Hindlimb muscle (tissue), 1 donor: Measurements from ENCODE around the gene VAV1. TPM values are rescaled to one million over a fixed set of nuclear protein-coding genes. Genes with fewer than 3 reads are reported as not detected.
"Not testable (repeated sequence)": the region's sequence is repeated elsewhere in the genome, so short reads cannot be mapped to it uniquely, and the experiment has no call there.

Source experiments
- DNase-seq: peaks from one replicate; pipeline ENCODE4 v3.0.0-alpha.2; 2013
- polyA plus RNA-seq: library from polyadenylated mRNA; unstranded; fragments of 120-200 nt; gene quantifications from one replicate; pipeline ENCODE4 v1.2.1, GENCODE V29; 2013; ENCODE audit not compliant: insufficient read length

Gene VAV1
- polyA plus RNA-seq, 1 donor, result 3.1 TPM

DNA sequence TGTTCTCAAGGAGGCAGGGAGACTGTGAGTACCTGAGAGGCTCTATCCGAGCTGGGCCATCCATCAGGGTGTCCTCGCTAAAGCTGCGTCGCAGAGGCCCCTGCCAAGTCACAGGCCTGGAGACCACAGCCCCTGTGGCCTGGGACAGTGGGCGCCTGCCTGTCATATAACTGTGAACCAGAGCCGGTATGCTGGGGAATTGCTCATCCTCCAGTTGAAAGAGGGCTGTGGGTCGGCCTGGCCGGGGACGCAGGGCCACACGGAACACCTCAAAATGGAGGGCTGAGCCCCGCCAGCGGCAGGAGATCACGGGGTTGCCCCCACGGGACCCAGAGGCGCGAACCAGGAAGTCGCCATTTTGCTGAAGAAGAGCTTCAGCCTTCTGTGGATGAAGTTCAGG lies 11.9 kb upstream of the VAV1 start:
- no peak for DNase-seq

- no peak for DNase-seq
Measured at GRCh38 chr19:6761053-6761676, 11.3 kb upstream of the VAV1 start.

- not testable (repeated sequence) for DNase-seq
Measured at GRCh38 chr19:6762253-6762797, 10.2 kb upstream of the VAV1 start.

DNA sequence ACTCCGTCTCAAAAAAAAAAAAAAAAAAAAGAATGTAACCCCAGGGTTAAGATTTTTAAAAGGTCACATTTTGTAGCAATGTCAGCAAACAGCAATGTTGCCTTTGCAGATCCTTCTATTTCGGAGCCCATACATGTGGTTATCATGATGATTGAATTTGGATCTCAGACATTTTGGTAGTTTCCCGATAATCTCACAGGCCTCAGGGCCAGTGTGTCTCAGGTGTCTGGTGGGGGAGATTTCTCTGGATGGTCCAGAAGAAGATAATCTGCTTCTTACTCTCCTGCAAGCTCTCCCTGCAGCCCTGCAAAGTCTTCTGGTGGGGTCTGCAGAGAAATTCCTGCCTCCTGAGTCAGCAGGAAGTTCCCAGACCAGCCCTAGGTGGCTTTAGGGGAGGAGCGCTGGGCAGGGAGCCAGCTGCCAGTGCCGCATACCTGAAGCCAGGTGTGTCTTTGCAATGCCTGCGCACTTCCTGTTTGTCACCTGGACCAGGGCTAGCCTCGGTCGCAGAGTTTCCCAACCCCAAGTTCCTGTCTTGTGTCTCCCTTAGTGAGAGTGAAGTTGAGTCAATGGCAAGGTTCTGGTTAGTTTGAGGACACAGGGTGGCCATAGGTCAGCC lies 6.7 kb upstream of the VAV1 start:
- no peak for DNase-seq

GRCh38 chr19:6766357-6767080 lies 6.0 kb upstream of the VAV1 start:
- DNase-seq, result no peak

DNA sequence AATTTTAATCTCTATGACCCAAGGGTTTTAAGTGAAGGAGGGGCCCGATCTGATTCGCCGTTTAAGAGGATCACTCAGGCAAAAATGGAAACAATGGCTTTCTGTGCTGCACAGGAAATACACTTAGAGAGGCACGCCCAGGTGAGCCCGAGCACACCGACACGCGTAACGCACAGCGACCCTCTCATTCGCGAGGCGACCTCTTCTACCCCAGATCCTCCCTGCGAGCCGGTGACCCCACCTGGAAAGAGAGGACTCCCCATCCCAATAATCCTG lies 5.5 kb upstream of the VAV1 start:
- no peak for DNase-seq

- no peak for DNase-seq
Measured at GRCh38 chr19:6767357-6768235, 4.9 kb upstream of the VAV1 start, which contains the start of gene SH2D3A. SH2D3A (minus strand) TSS chr19:6767435; CDS start chr19:6763748, 3,687 bp downstream.

DNA sequence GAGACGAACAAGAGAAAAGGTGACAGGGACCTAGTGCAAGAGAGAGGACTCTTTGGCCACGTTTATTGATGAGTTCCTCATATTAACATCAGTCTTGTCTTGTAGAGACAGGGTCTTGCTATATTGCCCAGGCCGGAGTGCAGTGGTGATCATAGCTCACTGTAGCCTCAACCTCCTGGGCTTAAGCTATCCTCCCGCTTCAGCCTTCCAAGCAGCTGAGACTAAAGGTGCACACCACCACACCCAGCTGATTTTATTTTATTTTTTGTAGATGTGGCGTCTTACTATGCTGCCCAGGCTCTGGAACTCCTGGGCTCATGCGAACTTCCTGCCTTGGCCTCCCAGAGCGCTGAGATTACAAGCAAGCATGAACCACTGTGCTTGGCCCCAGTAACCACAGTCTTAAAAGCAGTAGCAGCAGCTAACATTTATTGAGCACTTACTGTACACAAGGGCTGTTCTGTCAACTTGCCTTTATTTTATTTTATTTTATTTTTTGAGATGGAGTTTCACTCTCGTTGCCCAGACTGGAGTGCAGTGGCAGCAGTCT lies 4.2 kb upstream of the VAV1 start:
- DNase-seq, result no peak

- no peak for DNase-seq
Measured at GRCh38 chr19:6769006-6769619, 3.4 kb upstream of the VAV1 start.

DNA sequence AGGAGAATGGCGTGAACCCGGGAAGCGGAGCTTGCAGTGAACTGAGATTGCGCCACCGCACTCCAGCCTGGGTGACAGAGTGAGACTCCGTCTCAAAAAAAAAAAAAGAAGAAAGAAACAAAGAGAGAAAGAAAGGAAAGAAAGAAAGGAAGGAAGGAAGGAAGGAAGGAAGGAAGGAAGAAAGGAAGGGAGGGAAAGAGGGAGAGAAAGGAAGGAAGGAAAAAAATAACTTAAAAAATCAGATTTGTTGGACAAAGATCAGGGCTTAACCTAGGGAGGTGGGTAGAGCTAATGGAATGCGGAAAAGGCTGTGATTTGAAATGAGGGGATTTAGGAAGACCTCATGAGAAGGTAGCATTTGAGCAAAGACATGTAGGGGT lies 870 bp upstream of the VAV1 start:
- DNase-seq, result not testable (repeated sequence)

GRCh38 chr19:6772866-6773322 lies 386 bp downstream of the VAV1 start:
- no peak for DNase-seq

GRCh38 chr19:6773323-6773931 lies 919 bp downstream of the VAV1 start:
- no peak for DNase-seq

GRCh38 chr19:6774821-6775707 lies 2.6 kb downstream of the VAV1 start:
- no peak for DNase-seq

- DNase-seq, result not testable (repeated sequence)
Measured at GRCh38 chr19:6776045-6776444, 3.5 kb downstream of the VAV1 start.

GRCh38 chr19:6776999-6777398 lies 4.5 kb downstream of the VAV1 start:
- DNase-seq, result no peak

DNA sequence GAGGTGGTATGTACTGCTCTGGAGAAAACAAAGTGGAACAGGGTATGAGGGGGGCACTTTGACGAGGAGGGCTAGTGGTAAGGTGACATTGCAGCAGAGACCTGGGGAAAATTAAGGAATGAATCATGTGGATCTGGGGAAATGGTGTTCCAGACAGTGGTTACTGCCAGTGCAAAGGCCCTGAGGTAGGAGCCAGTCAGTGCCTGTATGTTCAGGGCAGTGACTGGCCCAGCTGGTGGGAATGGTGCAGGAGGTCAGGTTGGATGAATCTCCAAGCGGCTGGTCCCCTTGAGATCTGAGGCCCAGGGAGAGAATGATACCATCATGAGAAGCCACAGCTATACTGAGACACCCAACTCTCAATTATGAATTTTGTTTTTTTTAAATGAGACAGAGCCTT lies 4.9 kb downstream of the VAV1 start:
- no peak for DNase-seq

DNA sequence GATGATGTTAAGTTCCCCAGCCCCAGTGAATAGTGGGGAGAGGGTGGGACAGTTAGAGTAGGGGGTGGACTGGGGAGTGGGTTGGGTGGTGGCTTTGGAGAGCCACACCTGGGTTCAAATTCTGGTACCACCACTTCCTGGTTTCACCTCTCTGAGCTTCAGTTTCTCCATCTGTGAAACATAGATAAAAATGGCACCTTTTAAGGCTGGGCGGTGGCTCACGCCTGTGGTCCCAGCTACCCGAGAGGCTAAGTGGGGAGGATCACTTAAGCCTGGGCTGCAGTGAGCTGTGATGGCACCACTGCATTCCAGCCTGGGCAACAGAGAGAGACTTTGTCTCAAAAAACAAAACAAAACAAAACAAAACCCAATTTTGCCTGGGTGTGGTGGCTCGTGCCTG lies 5.9 kb downstream of the VAV1 start:
- no peak for DNase-seq

GRCh38 chr19:6779206-6779605 lies 6.7 kb downstream of the VAV1 start:
- DNase-seq, result no peak

DNA sequence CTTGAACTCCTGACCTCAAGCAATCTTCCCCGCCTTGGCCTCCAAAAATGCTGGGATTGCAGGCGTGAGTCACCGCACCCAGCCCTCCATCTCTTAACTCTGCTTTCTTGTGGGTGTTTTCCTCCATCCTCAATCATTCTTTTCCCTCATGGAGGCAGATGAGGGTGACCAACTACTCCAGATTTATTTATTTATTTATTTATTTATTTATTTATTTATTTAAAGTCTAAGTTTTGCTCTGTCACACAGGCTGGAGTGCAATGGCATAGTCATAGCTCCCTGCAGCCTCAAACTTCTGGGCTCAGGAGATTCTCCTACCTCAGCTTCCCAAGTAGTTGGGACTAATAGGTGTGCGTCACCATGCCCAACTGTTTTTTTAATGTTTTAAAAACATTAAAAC lies 14.9 kb downstream of the VAV1 start:
- no peak for DNase-seq

- no peak for DNase-seq
Measured at GRCh38 chr19:6788896-6789295, 16.4 kb downstream of the VAV1 start.
